ENCODE results near the gene BRAF.
"Not testable (repeated sequence)": the region's sequence is repeated elsewhere in the genome, so short reads cannot be mapped to it uniquely, and the experiment has no call there.

DNA sequence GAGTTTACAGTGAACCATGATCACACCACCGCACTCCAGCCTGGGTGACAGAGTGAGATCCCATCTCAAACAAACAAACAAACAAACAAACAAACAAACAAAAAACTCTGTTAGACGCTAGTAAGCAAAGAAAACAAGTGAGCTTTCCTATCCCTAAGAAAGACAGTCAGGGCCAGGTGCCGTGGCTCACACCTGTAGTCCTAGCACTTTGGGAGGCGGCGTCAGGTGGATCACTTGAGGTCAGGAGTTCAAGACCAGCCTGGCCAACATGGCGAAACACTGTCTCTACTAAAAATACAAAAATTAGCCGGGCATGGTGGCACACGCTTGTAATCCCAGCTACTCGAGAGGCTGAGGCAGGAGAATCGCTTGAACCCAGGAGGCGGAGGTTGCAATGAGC lies 247.8 kb downstream of the BRAF start:
- TF ChIP-seq, protein P1, sequence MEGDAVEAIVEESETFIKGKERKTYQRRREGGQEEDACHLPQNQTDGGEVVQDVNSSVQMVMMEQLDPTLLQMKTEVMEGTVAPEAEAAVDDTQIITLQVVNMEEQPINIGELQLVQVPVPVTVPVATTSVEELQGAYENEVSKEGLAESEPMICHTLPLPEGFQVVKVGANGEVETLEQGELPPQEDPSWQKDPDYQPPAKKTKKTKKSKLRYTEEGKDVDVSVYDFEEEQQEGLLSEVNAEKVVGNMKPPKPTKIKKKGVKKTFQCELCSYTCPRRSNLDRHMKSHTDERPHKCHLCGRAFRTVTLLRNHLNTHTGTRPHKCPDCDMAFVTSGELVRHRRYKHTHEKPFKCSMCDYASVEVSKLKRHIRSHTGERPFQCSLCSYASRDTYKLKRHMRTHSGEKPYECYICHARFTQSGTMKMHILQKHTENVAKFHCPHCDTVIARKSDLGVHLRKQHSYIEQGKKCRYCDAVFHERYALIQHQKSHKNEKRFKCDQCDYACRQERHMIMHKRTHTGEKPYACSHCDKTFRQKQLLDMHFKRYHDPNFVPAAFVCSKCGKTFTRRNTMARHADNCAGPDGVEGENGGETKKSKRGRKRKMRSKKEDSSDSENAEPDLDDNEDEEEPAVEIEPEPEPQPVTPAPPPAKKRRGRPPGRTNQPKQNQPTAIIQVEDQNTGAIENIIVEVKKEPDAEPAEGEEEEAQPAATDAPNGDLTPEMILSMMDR (IDR thresholded peaks at IDR 0.05; ENCODE audit: insufficient read depth, low read length, poor library complexity, severe bottlenecking) = not testable (repeated sequence)
- TF ChIP-seq EZH2phosphoT487 (conservative IDR thresholded peaks at IDR 0.05; ENCODE audit: low read length) = not testable (repeated sequence)

Data from SU-DHL-6 (cell line).